ENCODE measurements around the gene BRMS1L. TPM values are rescaled to one million over a fixed set of nuclear protein-coding genes. Genes with fewer than 3 reads are reported as not detected.

BRMS1L gene
- total and polyA plus RNA-seq, 9 of the 15 experiments (the other 6 are each of a cell fraction or from before 2014, with no cell fraction given) = 1.2 to 4.7 (median 3.3) TPM

DNA sequence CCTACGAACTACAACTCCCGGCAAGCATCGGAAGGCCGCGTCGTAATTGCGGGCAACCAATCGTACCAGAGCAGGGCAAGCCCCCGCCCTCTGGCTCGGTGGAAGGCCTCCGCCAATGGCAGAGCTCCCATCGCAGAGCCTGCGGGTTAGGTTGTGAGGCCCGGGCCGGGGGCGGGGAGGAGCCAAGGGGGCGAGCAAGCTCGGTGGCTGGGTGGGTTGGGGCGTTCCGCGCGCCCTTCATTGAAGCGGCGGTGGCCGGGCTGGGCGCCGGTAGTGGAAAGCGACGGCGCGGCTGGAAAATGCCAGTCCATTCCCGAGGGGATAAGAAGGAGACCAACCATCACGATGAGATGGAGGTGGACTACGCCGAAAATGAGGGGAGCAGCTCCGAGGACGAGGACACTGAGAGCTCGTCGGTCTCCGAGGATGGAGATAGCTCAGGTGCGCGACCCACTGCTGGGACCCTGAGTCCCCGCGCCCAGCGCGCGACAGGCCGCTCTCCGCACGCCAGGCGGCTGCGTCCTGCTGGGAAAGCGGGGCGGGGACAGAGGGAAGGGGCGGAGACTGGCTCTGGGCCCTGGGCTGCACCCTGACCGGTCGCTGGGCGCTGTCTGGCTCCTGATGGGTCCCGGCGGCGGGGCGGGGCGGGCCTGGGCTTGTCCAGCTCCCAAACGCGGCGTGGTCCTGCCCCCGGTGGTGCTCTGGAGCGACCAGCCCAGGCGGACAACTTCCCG lies at the start of gene BRMS1L (continued):
- TF ChIP-seq NRF1 (conservative IDR thresholded peaks at IDR 0.05 in 1 of 2, IDR thresholded peaks at IDR 0.05 in 1 of 2) (peak; percentile 75 to 78), DIDO1 (tag; IDR thresholded peaks at IDR 0.05; ENCODE audit: low read depth) (no peak), NFATC3 (IDR thresholded peaks at IDR 0.05) (no peak), ZNF24 (IDR thresholded peaks at IDR 0.05) (no peak), ZC3H11A (IDR thresholded peaks at IDR 0.05; ENCODE audit: low read depth, low read length) (no peak), MCM2 (IDR thresholded peaks at IDR 0.05; ENCODE audit: low read depth) (no peak), U2AF2 (optimal IDR thresholded peaks at IDR 0.05; ENCODE audit: low read depth, low read length) (no peak), MEF2D (tag; conservative IDR thresholded peaks at IDR 0.05; ENCODE audit: low read depth) (no peak), ZSCAN32 (CRISPR knock-in tag; IDR thresholded peaks at IDR 0.05) (no peak), SNIP1 (IDR thresholded peaks at IDR 0.05; ENCODE audit: low read depth) (no peak), PTBP1 (IDR thresholded peaks at IDR 0.05; ENCODE audit: low read depth, low read length) (no peak), U2AF1 (optimal IDR thresholded peaks at IDR 0.05; ENCODE audit: low read depth, low read length) (no peak), CREB1 (IDR thresholded peaks at IDR 0.05) (peak; percentile 92), CREB1 (CRISPR knock-in tag; IDR thresholded peaks at IDR 0.05) (peak; percentile 90), BMI1 (IDR thresholded peaks at IDR 0.05; ENCODE audit: low read length) (no peak), RBM25 (IDR thresholded peaks at IDR 0.05; ENCODE audit: low read depth, low read length, severe bottlenecking) (no peak), SIX5 (IDR thresholded peaks at IDR 0.05; ENCODE audit: borderline replicate concordance in 1 of 2, insufficient read depth in 1 of 2, low read depth in 1 of 2, low read length in 2 of 2) (no peak), ZNF699 (CRISPR knock-in tag; IDR thresholded peaks at IDR 0.05; ENCODE audit: insufficient replicate concordance) (no peak), ZNF644 (tag; IDR thresholded peaks at IDR 0.05; ENCODE audit: low read depth) (no peak), ZNF121 (CRISPR knock-in tag; conservative IDR thresholded peaks at IDR 0.05) (no peak), NR2C2 (CRISPR knock-in tag; IDR thresholded peaks at IDR 0.05) (no peak), NR2C2 (tag; IDR thresholded peaks at IDR 0.05) (peak; percentile 66; the same call in 1 of the 2 replicates), E2F3 (CRISPR knock-in tag; IDR thresholded peaks at IDR 0.05) (no peak)
- TF ChIP-seq, protein P1, sequence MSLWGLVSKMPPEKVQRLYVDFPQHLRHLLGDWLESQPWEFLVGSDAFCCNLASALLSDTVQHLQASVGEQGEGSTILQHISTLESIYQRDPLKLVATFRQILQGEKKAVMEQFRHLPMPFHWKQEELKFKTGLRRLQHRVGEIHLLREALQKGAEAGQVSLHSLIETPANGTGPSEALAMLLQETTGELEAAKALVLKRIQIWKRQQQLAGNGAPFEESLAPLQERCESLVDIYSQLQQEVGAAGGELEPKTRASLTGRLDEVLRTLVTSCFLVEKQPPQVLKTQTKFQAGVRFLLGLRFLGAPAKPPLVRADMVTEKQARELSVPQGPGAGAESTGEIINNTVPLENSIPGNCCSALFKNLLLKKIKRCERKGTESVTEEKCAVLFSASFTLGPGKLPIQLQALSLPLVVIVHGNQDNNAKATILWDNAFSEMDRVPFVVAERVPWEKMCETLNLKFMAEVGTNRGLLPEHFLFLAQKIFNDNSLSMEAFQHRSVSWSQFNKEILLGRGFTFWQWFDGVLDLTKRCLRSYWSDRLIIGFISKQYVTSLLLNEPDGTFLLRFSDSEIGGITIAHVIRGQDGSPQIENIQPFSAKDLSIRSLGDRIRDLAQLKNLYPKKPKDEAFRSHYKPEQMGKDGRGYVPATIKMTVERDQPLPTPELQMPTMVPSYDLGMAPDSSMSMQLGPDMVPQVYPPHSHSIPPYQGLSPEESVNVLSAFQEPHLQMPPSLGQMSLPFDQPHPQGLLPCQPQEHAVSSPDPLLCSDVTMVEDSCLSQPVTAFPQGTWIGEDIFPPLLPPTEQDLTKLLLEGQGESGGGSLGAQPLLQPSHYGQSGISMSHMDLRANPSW (CRISPR knock-in tag; IDR thresholded peaks at IDR 0.05) = no peak
- TF ChIP-seq, protein P2, sequence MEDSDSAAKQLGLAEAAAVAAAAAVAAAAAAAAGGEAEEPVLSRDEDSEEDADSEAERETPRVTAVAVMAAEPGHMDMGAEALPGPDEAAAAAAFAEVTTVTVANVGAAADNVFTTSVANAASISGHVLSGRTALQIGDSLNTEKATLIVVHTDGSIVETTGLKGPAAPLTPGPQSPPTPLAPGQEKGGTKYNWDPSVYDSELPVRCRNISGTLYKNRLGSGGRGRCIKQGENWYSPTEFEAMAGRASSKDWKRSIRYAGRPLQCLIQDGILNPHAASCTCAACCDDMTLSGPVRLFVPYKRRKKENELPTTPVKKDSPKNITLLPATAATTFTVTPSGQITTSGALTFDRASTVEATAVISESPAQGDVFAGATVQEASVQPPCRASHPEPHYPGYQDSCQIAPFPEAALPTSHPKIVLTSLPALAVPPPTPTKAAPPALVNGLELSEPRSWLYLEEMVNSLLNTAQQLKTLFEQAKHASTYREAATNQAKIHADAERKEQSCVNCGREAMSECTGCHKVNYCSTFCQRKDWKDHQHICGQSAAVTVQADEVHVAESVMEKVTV (CRISPR knock-in tag; IDR thresholded peaks at IDR 0.05) = no peak
- TF ChIP-seq, protein P3, sequence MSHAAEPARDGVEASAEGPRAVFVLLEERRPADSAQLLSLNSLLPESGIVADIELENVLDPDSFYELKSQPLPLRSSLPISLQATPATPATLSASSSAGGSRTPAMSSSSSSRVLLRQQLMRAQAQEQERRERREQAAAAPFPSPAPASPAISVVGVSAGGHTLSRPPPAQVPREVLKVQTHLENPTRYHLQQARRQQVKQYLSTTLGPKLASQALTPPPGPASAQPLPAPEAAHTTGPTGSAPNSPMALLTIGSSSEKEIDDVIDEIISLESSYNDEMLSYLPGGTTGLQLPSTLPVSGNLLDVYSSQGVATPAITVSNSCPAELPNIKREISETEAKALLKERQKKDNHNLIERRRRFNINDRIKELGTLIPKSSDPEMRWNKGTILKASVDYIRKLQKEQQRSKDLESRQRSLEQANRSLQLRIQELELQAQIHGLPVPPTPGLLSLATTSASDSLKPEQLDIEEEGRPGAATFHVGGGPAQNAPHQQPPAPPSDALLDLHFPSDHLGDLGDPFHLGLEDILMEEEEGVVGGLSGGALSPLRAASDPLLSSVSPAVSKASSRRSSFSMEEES (CRISPR knock-in tag; IDR thresholded peaks at IDR 0.05) = no peak

Data from K562 (cell line).